T-helper 2 cell treated with Interferon-gamma antibody and Interleukin-4, amounts not matched to agents 5 μg/mL and 100 μg/mL, for 36 hours (primary cell): Measurements from ENCODE around the gene ABTB2.

ENCODE experiments used
- DNase-seq: peaks from one replicate; pipeline ENCODE4 v3.0.0; 2021; ENCODE audit warnings: low spot score
- H3K27ac Mint-ChIP-seq: one replicate; pipeline ENCODE4 v1.8.0; 2021; ENCODE audit warnings: mild to moderate bottlenecking, mixed read lengths
- H3K27me3 Mint-ChIP-seq: one replicate; pipeline ENCODE4 v1.8.0; 2021; ENCODE audit warnings: low read depth, mixed read lengths
- H3K36me3 Mint-ChIP-seq: one replicate; pipeline ENCODE4 v1.8.0; 2021; ENCODE audit warnings: low read depth, mixed read lengths
- H3K4me1 Mint-ChIP-seq: one replicate; pipeline ENCODE4 v1.8.0; 2021; ENCODE audit warnings: low read depth, mixed read lengths
- H3K4me3 Mint-ChIP-seq: one replicate; pipeline ENCODE4 v1.8.0; 2022; ENCODE audit warnings: mild to moderate bottlenecking, moderate library complexity, mixed read lengths
- H3K9me3 Mint-ChIP-seq: one replicate; pipeline ENCODE4 v1.8.0; 2021; ENCODE audit warnings: mixed read lengths

Gene ABTB2

DNA sequence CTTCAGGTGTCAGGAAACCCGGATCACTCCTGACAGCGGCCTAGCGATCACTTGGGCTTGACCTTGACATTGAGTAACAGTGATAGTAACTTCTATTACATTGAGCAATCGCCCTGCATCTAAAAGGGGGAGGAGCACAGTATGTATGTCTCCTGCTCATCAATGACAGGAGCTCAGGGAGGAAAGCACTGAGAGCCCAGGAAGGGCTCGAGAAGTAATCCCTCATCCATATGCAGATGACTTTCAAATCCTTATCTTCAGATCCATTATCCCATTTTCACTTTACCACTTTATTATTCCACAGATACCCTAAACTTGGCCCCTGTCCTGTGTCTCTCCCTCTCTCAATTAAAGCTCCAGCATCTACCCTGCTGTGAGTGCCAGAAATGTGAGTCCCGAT is 47.8 kb downstream of the ABTB2 start:
- Mint-ChIP-seq H3K4me1 (peaks cover 28% of the 10 kb centered on the region), H3K9me3 (no peaks in the 10 kb centered on the region), H3K27ac (no peak overlapping the region), H3K27me3 (peaks cover 5% of the 10 kb centered on the region), H3K36me3 (no peaks in the 10 kb centered on the region), H3K4me3 (no peak overlapping the region)
- no peak for DNase-seq

DNA sequence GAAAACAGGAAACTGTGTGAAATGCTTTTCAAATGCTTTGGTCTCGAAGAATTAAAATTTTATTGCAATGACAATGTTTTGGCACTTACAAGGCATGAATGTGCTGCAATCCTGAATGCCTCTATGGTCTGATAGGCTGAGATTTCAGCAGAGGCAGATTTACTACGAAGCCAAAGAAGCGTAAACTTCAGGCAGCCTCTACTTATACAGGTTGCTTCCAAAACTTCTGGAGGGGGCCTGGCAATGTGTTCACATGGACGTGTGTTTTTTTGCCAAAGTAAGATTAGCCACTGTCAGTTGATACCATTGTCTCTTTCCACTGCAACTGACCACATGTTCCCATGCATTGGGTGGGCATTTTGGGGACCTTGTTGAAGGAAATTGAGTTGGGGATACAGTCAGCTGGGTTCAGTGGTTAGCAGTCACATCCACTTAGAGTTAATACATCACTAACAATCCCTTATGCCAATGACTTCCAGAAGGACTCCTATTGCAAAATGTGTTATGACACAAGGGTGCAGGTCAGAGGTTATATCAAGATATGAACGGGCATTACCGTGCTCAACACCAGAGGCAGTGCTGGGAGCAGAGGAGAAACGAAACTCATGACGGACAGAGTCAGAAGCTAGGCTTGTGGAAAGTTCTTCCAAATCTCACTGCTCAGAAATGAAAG is 48.8 kb downstream of the ABTB2 start:
- H3K27me3 Mint-ChIP-seq, result peaks cover 5% of the 10 kb centered on the region
- H3K4me1 Mint-ChIP-seq, result peaks cover 28% of the 10 kb centered on the region
- no peaks in the 10 kb centered on the region for H3K36me3 Mint-ChIP-seq
- no peak overlapping the region for H3K4me3 Mint-ChIP-seq
- H3K9me3 Mint-ChIP-seq, result no peaks in the 10 kb centered on the region
- no peak for DNase-seq
- no peak overlapping the region for H3K27ac Mint-ChIP-seq

DNA sequence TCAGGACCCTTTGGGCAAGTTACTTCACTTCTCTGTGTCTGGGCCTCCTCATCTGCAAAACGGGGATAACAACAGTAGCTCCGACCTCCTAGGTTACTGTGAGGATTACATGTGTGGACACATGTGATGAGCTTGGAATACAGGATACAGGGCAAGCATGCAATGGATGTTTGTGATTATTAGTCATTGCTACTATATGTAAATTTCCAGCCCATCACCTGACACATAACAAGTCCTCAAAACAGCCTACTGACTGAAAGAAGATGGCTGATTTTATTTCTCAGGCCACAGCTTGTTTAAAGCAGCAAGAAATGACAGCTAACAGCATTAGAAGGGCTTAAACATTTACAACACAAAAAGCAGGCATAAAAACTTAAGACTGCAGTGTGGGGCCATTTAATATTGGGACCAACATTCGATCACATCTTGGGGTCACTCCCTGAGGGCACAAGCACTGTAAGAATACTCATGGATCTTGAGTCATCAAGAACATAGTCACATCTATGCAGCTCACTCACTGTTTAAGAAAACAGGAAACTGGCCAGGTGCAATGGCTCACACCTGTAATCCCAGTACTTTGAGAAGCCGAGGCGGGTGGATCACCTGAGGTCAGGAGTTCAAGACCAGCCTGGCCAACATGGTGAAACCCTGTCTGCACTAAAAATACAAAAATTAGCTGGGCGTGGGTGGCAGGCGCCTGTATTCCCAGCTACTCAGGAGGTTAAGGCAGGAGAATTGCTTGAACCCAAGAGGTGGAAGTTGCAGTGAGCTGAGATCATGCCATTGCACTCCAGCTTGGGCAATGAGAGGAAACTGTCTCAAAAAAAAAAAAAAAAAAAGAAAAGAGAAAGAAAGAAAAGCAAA is 49.5 kb downstream of the ABTB2 start:
- Mint-ChIP-seq H3K27me3 (peaks cover 5% of the 10 kb centered on the region), H3K36me3 (no peaks in the 10 kb centered on the region), H3K4me3 (no peak overlapping the region), H3K27ac (no peak overlapping the region), H3K9me3 (no peaks in the 10 kb centered on the region), H3K4me1 (peaks cover 22% of the 10 kb centered on the region)
- DNase-seq, result no peak

DNA sequence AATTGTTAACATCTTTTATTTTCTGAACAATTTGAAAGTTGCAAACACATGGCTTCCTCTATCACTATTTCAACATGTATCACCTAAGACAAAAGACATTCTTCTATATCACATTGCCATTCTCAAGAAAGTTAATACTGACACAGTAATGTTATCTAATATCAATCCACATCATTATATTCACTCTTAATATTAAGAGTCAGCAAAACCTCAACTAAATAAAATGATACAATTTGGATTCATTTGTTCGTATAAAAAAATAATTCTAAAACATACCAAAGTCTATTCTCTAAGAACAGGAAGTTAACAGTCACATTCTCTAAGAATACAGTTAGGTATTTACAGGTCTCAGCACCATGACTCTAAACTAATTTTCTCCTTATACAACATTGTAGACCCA is 52.0 kb downstream of the ABTB2 start:
- no peak for DNase-seq
- Mint-ChIP-seq H3K27ac (no peak overlapping the region), H3K4me3 (no peak overlapping the region), H3K27me3 (peaks cover 5% of the 10 kb centered on the region), H3K36me3 (no peaks in the 10 kb centered on the region), H3K4me1 (peaks cover 35% of the 10 kb centered on the region), H3K9me3 (no peaks in the 10 kb centered on the region)

DNA sequence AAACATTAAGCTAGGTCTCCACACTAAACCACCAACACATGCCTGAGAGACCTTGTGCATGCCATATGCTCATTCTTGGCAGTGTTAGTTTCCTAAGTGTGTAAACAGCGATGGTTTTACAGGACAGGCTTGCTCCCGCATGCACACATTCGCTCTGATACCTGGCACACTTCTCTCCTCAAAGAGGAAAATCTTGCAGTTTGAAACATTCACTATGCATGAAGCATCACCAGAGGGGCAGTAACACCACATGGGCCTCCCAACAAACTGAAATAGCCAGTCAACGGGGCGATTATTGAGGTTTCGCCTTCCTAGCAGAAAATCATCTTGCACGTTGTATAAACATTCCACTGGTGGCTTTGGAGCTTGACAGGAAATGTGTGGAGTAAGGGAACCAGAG is 52.6 kb downstream of the ABTB2 start:
- Mint-ChIP-seq H3K36me3 (no peaks in the 10 kb centered on the region), H3K4me1 (peaks cover 35% of the 10 kb centered on the region), H3K4me3 (no peak overlapping the region), H3K27ac (no peak overlapping the region), H3K9me3 (no peaks in the 10 kb centered on the region), H3K27me3 (peaks cover 5% of the 10 kb centered on the region)
- no peak for DNase-seq

DNA sequence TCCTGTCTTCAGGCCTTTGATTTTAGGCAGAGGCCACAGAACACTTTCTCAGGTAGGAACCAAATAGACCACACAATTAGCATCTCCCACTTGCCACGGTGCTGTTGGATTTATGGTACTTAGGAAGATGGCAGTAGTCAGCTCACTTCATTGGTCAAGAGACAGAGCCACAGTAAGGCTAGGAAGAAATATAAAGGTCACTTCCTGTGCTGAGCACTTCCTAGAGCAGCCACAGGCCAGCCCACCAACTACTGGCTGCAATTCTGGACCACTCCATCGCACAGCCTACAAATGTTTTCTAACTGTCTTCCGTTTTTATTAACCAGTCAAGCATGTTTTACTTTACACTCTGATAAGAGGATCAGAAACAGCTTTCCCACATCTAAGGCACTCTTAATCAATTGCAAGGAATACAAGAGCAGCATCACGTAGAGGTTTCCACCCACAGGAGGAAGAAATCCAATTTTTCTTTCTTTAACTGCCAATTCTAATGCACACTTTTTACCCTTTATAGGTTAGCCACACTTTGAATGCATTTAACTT is 54.7 kb downstream of the ABTB2 start:
- no peak overlapping the region for H3K27ac Mint-ChIP-seq
- H3K4me1 Mint-ChIP-seq, result peaks cover 23% of the 10 kb centered on the region
- DNase-seq, result no peak
- H3K36me3 Mint-ChIP-seq, result no peaks in the 10 kb centered on the region
- H3K9me3 Mint-ChIP-seq, result no peaks in the 10 kb centered on the region
- H3K4me3 Mint-ChIP-seq, result no peak overlapping the region
- peaks cover 3% of the 10 kb centered on the region for H3K27me3 Mint-ChIP-seq

DNA sequence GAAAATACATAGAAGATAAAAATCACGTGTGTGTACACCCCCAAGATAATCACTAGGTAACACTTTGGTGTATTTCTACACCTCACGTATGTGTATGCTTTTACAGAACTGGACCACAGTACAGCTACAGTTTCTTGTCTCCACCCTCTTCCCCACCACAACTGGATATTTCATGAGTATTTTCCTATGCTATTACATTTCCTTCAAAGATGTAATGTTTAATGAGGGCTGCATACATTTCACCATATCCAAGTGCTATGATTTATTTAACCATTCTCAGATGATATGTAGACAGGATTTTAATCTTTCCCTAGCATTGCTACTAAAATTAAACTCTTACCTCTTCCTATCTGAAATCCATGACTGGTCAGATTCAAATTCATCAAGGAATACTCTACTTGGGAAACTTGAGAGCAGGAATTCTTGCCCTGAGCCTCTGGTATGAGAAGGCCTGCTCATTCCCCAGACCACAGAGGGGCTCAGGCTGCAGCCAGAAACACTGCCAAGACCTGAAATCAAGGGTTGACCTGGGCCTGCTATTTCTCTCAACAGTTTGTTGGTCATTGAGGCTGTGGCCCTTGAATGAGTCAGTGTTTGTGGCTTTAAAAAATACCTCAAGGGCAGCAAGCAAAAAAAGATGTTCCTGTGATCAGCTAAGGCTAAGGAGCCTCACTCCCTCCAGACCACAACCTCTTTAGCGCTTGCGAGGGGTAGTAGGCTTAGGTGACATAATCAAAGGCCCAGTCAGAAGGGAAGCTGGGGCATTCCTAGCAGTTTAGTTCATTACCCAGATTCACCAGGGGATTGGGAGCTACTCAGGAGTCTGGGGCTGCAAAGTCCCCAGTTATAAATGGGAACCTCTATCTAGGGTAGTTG is 55.5 kb downstream of the ABTB2 start:
- no peak for DNase-seq
- Mint-ChIP-seq H3K4me1 (peaks cover 20% of the 10 kb centered on the region), H3K27ac (no peak overlapping the region), H3K4me3 (no peak overlapping the region), H3K9me3 (no peaks in the 10 kb centered on the region), H3K27me3 (peaks cover 3% of the 10 kb centered on the region), H3K36me3 (no peaks in the 10 kb centered on the region)

DNA sequence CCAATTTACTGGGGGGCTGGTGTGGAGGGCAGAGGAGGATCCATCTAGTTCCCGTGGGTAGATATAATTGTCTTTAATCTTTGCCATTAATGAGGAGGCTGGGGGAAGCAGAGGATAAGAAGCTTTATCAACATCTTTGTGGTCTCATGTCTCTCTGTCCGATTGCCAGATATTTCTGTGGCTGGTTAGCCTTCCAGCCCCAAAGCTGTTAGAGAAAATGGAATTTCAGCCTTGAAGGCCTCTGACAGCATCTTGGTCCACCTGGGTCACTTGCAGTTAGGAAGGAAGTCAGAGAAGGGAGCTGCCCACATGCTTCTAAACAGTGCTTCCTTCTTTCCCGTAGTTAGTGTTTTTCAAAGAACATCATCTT is 56.9 kb downstream of the ABTB2 start:
- H3K27ac Mint-ChIP-seq, result no peak overlapping the region
- no peak overlapping the region for H3K4me3 Mint-ChIP-seq

DNA sequence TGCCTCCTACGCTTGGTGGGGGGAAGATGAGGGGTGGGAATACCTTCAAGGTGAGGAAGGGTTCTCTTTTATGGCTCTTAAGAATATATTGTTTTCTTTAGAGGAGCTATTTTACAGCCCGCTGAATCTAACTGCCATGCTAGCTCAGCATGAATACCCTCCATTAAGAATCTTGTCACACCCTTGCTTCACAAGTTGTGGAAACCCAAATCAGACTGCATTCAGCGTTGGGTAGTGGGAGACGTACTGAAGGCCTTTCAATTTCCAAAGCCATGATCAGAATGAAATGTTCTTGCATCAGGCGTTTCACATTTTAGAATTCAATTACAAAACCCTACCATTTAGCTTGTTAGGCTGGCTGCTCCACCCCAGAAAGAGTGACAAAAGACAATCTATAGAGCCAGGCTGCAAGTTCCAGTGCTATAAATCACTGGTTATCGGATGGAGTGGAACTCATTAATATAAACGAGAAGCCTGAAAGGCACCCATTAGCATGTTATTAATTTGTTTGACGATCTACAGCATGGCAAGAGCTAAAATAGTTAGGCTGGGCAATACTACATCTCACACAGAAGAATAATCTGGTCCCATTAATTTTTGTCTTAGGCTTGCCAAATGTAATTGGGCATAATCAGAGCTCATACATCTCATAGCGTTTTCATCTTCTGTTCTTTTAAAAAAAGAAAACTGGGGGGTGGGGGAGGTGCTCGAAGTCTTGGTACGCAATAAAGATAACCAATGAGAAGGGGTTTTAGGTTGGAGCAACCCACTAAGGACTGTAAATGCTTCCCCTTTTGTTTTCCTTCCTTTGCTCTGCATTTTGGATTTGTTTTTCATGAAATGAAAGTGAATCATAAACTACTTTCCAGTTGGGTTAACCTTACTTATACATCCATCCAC is 57.5 kb downstream of the ABTB2 start:
- Mint-ChIP-seq H3K27me3 (no peaks in the 10 kb centered on the region), H3K27ac (no peak overlapping the region), H3K9me3 (no peaks in the 10 kb centered on the region), H3K4me1 (peaks cover 20% of the 10 kb centered on the region), H3K36me3 (no peaks in the 10 kb centered on the region), H3K4me3 (no peak overlapping the region)
- DNase-seq, result no peak

More for the DNA sequence above, 56.9 kb downstream of the ABTB2 start:
- DNase-seq, result no peak
- no peaks in the 10 kb centered on the region for H3K9me3 Mint-ChIP-seq
- H3K4me1 Mint-ChIP-seq, result peaks cover 20% of the 10 kb centered on the region
- no peaks in the 10 kb centered on the region for H3K27me3 Mint-ChIP-seq
- no peaks in the 10 kb centered on the region for H3K36me3 Mint-ChIP-seq

DNA sequence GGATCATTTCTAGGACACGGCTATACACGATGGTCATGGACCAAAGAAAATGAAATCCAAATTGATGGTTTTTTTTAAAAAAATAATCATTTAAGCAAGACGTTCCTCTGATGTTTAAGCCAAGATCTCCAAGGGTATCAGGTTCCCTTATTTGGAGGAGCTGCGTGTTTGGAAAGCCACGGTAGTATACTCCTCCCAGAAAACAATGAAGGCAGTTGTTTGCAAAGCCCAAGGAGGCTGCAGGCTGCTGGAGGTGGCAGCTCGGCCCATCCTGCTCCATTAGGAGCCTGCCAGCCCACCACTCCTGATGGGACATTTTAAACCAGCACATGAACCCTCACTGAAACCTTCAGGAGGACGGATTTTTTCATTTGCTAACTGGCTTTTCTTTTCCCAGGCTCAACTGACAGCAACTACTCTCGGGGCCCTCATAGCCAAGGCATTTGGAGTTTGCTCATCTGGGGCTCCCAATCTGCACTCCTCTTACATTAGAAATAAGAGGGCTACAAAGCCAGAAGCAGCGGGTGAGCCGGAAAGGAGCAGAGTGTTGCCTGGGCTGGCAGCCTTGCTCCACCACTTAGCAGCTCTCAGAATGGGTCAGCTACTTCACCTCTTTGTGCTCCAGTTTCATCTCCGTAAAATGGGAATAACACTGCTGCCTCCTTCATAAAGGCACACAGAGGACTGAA is 58.4 kb downstream of the ABTB2 start:
- Mint-ChIP-seq H3K27ac (no peak overlapping the region), H3K9me3 (no peaks in the 10 kb centered on the region), H3K36me3 (no peaks in the 10 kb centered on the region), H3K4me1 (peaks cover 20% of the 10 kb centered on the region), H3K27me3 (no peaks in the 10 kb centered on the region), H3K4me3 (no peak overlapping the region)
- DNase-seq, result no peak

DNA sequence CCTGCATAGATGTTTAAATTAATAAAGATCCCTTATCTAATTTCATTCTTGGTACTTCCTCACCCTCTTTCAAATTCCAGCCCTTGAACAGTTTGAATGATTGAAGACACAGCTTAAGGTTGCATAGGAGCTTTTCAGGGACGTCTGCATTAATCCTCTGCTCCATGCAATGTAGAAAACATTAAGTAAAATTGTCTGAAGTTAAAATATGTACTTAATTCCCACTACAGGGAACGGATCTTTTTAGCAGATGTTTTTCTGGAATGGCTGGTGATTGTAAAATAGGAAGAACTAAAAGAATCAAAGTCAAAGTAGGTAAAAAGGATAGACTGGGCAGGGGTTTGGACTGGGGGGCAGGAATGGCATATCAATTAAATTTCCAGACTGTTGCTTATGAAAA is 58.9 kb downstream of the ABTB2 start:
- Mint-ChIP-seq H3K27ac (no peak overlapping the region), H3K27me3 (no peaks in the 10 kb centered on the region), H3K4me1 (peaks cover 20% of the 10 kb centered on the region), H3K9me3 (no peaks in the 10 kb centered on the region), H3K36me3 (no peaks in the 10 kb centered on the region), H3K4me3 (no peak overlapping the region)
- DNase-seq, result no peak

DNA sequence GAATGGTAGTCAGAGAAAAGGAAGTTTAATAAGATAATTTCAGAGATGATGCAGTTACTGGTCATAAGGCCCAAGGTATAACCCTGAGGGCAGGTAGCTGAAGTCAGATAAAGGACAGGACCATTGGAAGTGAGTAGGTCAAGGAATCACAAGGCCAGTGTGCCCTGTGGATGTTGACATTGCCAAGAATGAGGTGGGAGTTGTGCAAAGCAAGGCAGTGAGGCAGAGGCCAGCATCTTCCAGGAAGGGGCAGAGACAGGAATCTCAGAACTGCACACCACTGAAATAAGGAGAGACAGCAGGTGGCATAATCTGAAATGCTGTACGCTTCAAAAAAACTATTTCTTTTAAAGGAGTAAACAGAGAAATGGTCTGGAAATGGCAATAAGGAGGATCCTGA is 61.4 kb downstream of the ABTB2 start:
- Mint-ChIP-seq H3K4me1 (peaks cover 7% of the 10 kb centered on the region), H3K27ac (no peak overlapping the region), H3K9me3 (no peaks in the 10 kb centered on the region), H3K4me3 (no peak overlapping the region), H3K27me3 (no peaks in the 10 kb centered on the region), H3K36me3 (no peaks in the 10 kb centered on the region)
- no peak for DNase-seq

DNA sequence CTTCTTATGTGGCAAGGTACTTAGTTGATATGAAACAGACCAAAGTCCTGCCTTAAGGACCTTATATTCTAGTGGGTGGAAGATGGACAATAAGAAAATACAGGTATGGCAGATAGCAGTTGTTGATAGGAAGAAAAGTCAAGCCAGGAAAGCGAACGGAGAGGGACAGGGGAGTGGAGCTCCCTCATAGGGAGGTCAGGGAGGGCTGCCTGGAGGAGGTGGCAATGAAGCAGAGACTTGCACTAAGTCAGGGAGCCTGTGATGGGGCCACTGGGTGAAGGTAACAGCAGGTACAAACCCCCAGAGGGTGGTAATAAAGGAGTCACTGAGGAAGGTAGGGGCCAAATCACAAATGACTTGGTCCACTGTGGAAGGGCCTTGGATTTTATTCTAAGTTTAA is 65.3 kb downstream of the ABTB2 start:
- no peaks in the 10 kb centered on the region for H3K4me1 Mint-ChIP-seq
- H3K36me3 Mint-ChIP-seq, result no peaks in the 10 kb centered on the region
- H3K27me3 Mint-ChIP-seq, result no peaks in the 10 kb centered on the region
- H3K27ac Mint-ChIP-seq, result no peak overlapping the region
- DNase-seq, result no peak
- H3K4me3 Mint-ChIP-seq, result no peak overlapping the region
- no peaks in the 10 kb centered on the region for H3K9me3 Mint-ChIP-seq
